Trophoblast cell (in vitro differentiated cells and primary cell): Measurements from ENCODE around the gene MYH7.

Experiments
- DNase-seq, 2 donors: peaks; one replicate each; pipeline ENCODE4 v3.0.0-alpha.2; 2016
- H2AFZ ChIP-seq: 2 replicates; pipeline ENCODE4 v1.6.1; 2013; ENCODE audit warnings: low read length, moderate library complexity, mild to moderate bottlenecking; ENCODE audit not compliant: insufficient read depth, poor library complexity
- H2AK5ac ChIP-seq: 2 replicates; pipeline ENCODE4 v1.6.1; 2013; ENCODE audit warnings: mild to moderate bottlenecking, low read length
- H2BK120ac ChIP-seq: 2 replicates; pipeline ENCODE4 v1.6.1; 2013; ENCODE audit warnings: low read length, mild to moderate bottlenecking, moderate library complexity; ENCODE audit not compliant: insufficient read depth, poor library complexity
- H2BK12ac ChIP-seq: 2 replicates; pipeline ENCODE4 v1.6.1; 2013; ENCODE audit warnings: mild to moderate bottlenecking, low read length, moderate library complexity
- H2BK5ac ChIP-seq: 2 replicates; pipeline ENCODE4 v1.6.1; 2013; ENCODE audit warnings: low read length, low read depth, moderate library complexity, mild to moderate bottlenecking; ENCODE audit not compliant: poor library complexity
- H3K14ac ChIP-seq: 2 replicates; pipeline ENCODE4 v1.6.1; 2013; ENCODE audit warnings: mild to moderate bottlenecking, low read length
- H3K18ac ChIP-seq: 2 replicates; pipeline ENCODE4 v1.6.1; 2013; ENCODE audit warnings: mild to moderate bottlenecking, low read length
- H3K23ac ChIP-seq: 2 replicates; pipeline ENCODE4 v1.6.1; 2013; ENCODE audit warnings: low read length
- H3K27ac ChIP-seq: 2 replicates; pipeline ENCODE4 v1.5.1; 2013; ENCODE audit warnings: low read depth, mild to moderate bottlenecking, inconsistent platforms, low read length, moderate library complexity
- H3K27me3 ChIP-seq: 2 replicates; pipeline ENCODE4 v1.6.1; 2013; ENCODE audit warnings: inconsistent platforms, mild to moderate bottlenecking, low read length, moderate library complexity; ENCODE audit not compliant: insufficient read depth
- H3K36me3 ChIP-seq, 2 experiments: 1 replicate in 1 of 2; 2 replicates in 1 of 2; pipeline ENCODE4 v1.6.1; 2013; ENCODE audit warnings: low read length in 2 of 2, mild to moderate bottlenecking in 2 of 2, moderate library complexity in 1 of 2; ENCODE audit not compliant: insufficient read depth in 2 of 2, control insufficient read depth in 1 of 2
- H3K4ac ChIP-seq: 2 replicates; pipeline ENCODE4 v1.6.1; 2013; ENCODE audit warnings: low read depth, mild to moderate bottlenecking, low read length, moderate library complexity
- H3K4me1 ChIP-seq, 2 experiments: 1 replicate in 1 of 2; 2 replicates in 1 of 2; pipeline ENCODE4 v1.6.1; 2013; ENCODE audit warnings: low read length in 2 of 2, mild to moderate bottlenecking in 2 of 2, moderate library complexity in 1 of 2; ENCODE audit not compliant: insufficient read depth in 2 of 2, control insufficient read depth in 1 of 2
- H3K4me2 ChIP-seq: 2 replicates; pipeline ENCODE4 v1.6.1; 2013; ENCODE audit warnings: inconsistent platforms, mild to moderate bottlenecking, low read length, moderate library complexity
- H3K4me3 ChIP-seq: 2 replicates; pipeline ENCODE4 v1.5.1; 2013; ENCODE audit warnings: mild to moderate bottlenecking, low read depth, low read length, inconsistent platforms
- H3K79me1 ChIP-seq: one replicate; pipeline ENCODE4 v1.6.1; 2013; ENCODE audit warnings: low read length
- H3K79me2 ChIP-seq: 2 replicates; pipeline ENCODE4 v1.6.1; 2013; ENCODE audit warnings: low read length, mild to moderate bottlenecking; ENCODE audit not compliant: control insufficient read depth, insufficient read depth, poor library complexity
- H3K9ac ChIP-seq: 2 replicates; pipeline ENCODE4 v1.6.1; 2013; ENCODE audit warnings: mild to moderate bottlenecking, low read length
- H3K9me3 ChIP-seq: 2 replicates; pipeline ENCODE4 v1.6.1; 2013; ENCODE audit warnings: low read depth, mild to moderate bottlenecking, control low read depth, inconsistent platforms, low read length; ENCODE audit not compliant: insufficient read depth
- H4K12ac ChIP-seq: 2 replicates; pipeline ENCODE4 v1.6.1; 2013; ENCODE audit warnings: low read depth, mild to moderate bottlenecking, low read length, moderate library complexity
- H4K8ac ChIP-seq: 2 replicates; pipeline ENCODE4 v1.6.1; 2013; ENCODE audit warnings: low read depth, mild to moderate bottlenecking, low read length, moderate library complexity
- H4K91ac ChIP-seq: one replicate; pipeline ENCODE4 v1.6.1; 2013; ENCODE audit warnings: low read depth, mild to moderate bottlenecking, low read length, moderate library complexity
- WGBS: extraction: QIAGEN DNeasy Blood & Tissue Kit; methylation state at CpG from one replicate; pipeline ENCODE4 v1.1.7; 2013; ENCODE audit warnings: missing lambda C conversion rate; ENCODE audit not compliant: insufficient read length, insufficient coverage; ENCODE audit errors: extremely low coverage; 5-methylcytosine and 5-hydroxymethylcytosine counted together

The MYH7 gene

GRCh38 chr14:23438101-23438971 lies 2.9 kb upstream of the MYH7 start:
- H2BK12ac ChIP-seq = no peak overlapping the region

DNA sequence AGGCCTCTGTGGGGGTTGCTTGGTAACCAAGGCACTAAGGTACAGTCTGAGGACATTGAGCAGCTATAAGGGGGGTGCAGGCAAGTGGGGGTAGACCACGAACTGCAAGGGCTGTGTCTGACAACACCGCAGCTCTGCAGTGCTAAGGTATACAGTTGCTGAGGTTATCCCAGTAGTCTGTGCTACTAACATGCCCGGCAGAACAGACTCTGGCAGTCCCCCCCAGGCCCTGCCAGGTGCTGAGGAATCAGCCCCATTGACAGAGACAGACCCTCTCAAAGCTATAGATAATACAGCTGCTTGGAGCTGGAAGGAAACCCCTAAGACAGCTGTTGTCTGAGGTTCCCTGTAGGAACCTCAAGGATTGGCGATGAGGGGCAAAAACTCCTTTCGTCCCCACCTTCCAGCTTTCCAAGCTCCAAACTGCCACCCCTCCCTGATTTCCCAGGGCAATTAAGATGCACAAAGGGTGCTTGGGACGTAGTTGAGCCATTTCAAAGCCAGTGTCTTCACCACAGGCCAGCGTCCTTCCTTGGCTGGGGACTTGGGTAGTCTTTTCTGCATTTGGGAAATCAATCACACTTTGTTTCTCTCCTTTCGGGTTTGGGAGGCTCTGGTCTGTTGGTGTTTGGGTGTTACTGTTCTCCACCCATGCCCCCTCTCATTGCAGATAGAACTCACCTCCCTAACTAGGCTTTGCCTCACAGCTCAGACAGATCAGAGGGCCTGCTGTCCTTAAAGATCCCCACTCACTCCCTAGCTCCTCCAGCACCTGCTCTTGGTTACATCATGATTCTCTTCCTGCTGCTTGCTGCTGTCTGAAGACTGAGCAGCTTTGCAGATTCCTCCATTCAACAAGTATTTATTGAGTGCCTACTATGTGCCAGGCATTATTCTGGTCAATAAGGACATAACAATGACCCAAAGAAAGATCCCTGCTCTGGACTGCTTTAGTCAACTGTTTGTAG lies 2.0 kb upstream of the MYH7 start:
- H3K9me3 ChIP-seq = peaks cover 2% of the 10 kb centered on the region

More at GRCh38 chr14:23438101-23438971, 2.9 kb upstream of the MYH7 start:
- Histone ChIP-seq H3K4ac (no peak overlapping the region), H3K14ac (no peak overlapping the region), H3K4me2 (no peak overlapping the region), H3K9me3 (no peaks in the 10 kb centered on the region), H2BK5ac (no peak overlapping the region), H3K9ac (no peak overlapping the region), H3K4me3 (no peak overlapping the region), H2BK120ac (no peak overlapping the region), H4K8ac (no peak overlapping the region), H2AK5ac (no peak overlapping the region), H3K23ac (no peak overlapping the region), H3K4me1 (peaks cover 4 to 5% of the 10 kb centered on the region in 2 experiments), H2AFZ (no peak overlapping the region), H3K79me1 (no peaks in the 10 kb centered on the region), H3K36me3 (no peaks in the 10 kb centered on the region), H3K27me3 (no peaks in the 10 kb centered on the region), H4K12ac (no peak overlapping the region), H3K18ac (no peak overlapping the region), H3K79me2 (no peaks in the 10 kb centered on the region), H4K91ac (no peak overlapping the region), H3K27ac (no peak overlapping the region)
- no CpG with 5 or more reads among the region's 15 CpGs for WGBS
- DNase-seq = no peak

DNA sequence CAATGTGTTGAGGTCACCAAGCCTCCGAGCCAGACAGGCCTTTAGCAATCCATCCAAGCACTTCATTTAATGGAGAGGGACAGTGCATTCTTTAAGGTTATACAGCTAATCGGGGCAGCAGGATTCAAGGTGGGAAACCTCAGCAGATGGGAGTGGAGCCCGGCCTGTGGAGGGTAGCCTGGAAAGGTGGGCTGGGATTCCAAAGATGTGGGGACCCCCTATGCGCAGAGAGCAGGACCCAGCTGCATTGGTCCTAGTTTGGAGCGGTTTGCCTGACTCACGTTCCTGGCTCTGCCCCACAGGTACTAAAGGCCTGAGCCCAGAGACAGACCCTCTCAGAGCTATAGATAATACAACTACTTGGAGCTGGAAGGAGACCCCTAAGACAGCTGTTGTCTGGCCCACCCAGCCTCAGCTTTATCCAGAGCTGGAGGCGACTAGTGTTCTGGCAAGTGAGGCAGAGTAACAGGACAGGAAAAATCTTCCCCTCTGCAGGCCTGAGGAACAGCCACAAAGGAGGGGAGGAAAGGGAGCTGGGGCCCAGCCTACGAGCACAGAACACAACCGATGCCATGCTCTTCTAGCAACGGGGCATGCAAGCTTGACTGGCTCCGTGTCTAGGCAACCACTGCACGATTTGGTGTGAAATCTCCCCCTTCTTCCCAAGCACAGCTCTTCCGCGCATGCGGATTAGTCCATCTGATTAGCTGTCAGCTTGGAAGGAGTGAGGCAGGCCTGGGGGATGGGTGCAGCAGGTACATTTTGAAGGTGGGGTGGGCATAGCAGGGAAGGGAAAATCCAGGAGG lies 1.1 kb upstream of the MYH7 start:
- Histone ChIP-seq H4K12ac (no peak overlapping the region), H3K79me1 (no peaks in the 10 kb centered on the region), H3K79me2 (no peaks in the 10 kb centered on the region), H3K9me3 (peaks cover 4% of the 10 kb centered on the region), H4K91ac (no peak overlapping the region), H3K4me3 (no peak overlapping the region), H2AFZ (no peak overlapping the region), H3K14ac (no peak overlapping the region), H3K9ac (no peak overlapping the region), H2BK120ac (no peak overlapping the region), H3K23ac (no peak overlapping the region), H2BK5ac (no peak overlapping the region), H3K18ac (no peak overlapping the region), H3K4me2 (no peak overlapping the region), H3K4ac (no peak overlapping the region), H2AK5ac (no peak overlapping the region), H3K27me3 (no peaks in the 10 kb centered on the region), H4K8ac (no peak overlapping the region), H3K4me1 (peaks cover 4 to 5% of the 10 kb centered on the region in 2 experiments), H3K27ac (no peak overlapping the region), H3K36me3 (no peaks in the 10 kb centered on the region), H2BK12ac (no peak overlapping the region)
- WGBS = no CpG with 5 or more reads among the region's 15 CpGs
- DNase-seq = no peak

More for the DNA sequence above, 2.0 kb upstream of the MYH7 start:
- Histone ChIP-seq H3K27me3 (no peaks in the 10 kb centered on the region), H2BK5ac (no peak overlapping the region), H3K4me3 (no peak overlapping the region), H3K4me1 (peaks cover 4 to 5% of the 10 kb centered on the region in 2 experiments), H4K8ac (no peak overlapping the region), H3K79me1 (no peaks in the 10 kb centered on the region), H2AK5ac (no peak overlapping the region), H3K9ac (no peak overlapping the region), H2BK120ac (no peak overlapping the region), H4K91ac (no peak overlapping the region), H3K4me2 (no peak overlapping the region), H3K27ac (no peak overlapping the region), H3K4ac (no peak overlapping the region), H2AFZ (no peak overlapping the region), H3K23ac (no peak overlapping the region), H3K14ac (no peak overlapping the region), H2BK12ac (no peak overlapping the region), H3K18ac (no peak overlapping the region), H4K12ac (no peak overlapping the region), H3K36me3 (no peaks in the 10 kb centered on the region), H3K79me2 (no peaks in the 10 kb centered on the region)
- no CpG with 5 or more reads among the region's 8 CpGs for WGBS
- no peak for DNase-seq
